ENCODE results near the gene CHMP2B. TPM values are rescaled to one million over a fixed set of nuclear protein-coding genes. Genes with fewer than 3 reads are reported as not detected.

CHMP2B gene
- total RNA-seq, 1 experiment from 2014 or later = 39.3 TPM

DNA sequence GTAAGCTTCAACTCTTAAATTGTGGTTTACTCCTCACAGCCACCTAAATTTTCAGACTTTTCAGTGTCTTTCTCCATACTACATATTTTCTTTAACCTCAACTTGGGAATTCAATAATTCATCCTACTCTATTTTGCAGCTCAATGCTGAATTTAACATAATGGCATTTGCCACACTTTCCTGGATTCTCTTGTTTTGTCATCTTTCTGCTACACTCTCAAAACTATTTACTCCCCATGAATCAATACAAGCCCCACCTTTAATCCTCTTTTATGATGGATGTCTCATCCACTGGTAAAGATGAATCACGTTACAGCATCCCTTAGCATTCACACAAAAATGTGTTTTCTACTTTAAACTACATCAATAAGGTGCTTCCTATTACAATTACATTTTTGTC lies 19.6 kb upstream of the CHMP2B start:
- no CpG with 5 or more reads among the region's 1 CpG for whole genome bisulfite sequencing (ENCODE audit: extremely low coverage, insufficient read length, low lambda C conversion rate)
- Histone ChIP-seq H2BK120ac (ENCODE audit: low read depth, low read length, poor library complexity, severe bottlenecking) (no peak overlapping the region), H3T11ph (ENCODE audit: low read length) (no peak overlapping the region), H3K4ac (ENCODE audit: low read depth, low read length) (no peak overlapping the region), H2BK20ac (ENCODE audit: low read depth, low read length, poor library complexity, severe bottlenecking) (no peak overlapping the region), H3K4me2 (ENCODE audit: insufficient read depth, insufficient read length, low read length) (no peak overlapping the region), H3K79me1 (ENCODE audit: insufficient read depth, low read depth, low read length, poor library complexity, severe bottlenecking) (no peaks in the 10 kb centered on the region), H4K5ac (ENCODE audit: insufficient read length, low read depth, low read length) (no peak overlapping the region), H3K9me3 (ENCODE audit: control insufficient read depth, low read depth, low read length) (no peaks in the 10 kb centered on the region), H3K4me1 (ENCODE audit: insufficient read depth, low read length) (no peaks in the 10 kb centered on the region), H2AFZ (ENCODE audit: low read length) (no peak overlapping the region), H3K56ac (ENCODE audit: insufficient read length, low read depth, low read length) (no peak overlapping the region), H3K27me3 (ENCODE audit: insufficient read depth, low read length) (no peaks in the 10 kb centered on the region), H3K18ac (ENCODE audit: insufficient read length, low read depth, low read length) (no peak overlapping the region), H4K91ac (ENCODE audit: insufficient read length, low read depth, low read length) (no peak overlapping the region), H3K23me2 (ENCODE audit: insufficient read length, low read depth, low read length, poor library complexity, severe bottlenecking) (no peaks in the 10 kb centered on the region), H2BK5ac (ENCODE audit: insufficient read length, low read length) (no peak overlapping the region), H4K8ac (replicated peaks; ENCODE audit: insufficient read length, low read depth, low read length) (no peak overlapping the region), H2BK15ac (ENCODE audit: low read depth, low read length) (no peak overlapping the region), H2AK5ac (ENCODE audit: insufficient read length, low read length) (no peak overlapping the region), H3K14ac (ENCODE audit: insufficient read depth, low read length) (no peak overlapping the region), H3K23ac (ENCODE audit: insufficient read length, low read depth, low read length) (no peak overlapping the region), H4K20me1 (ENCODE audit: control insufficient read depth, insufficient read depth, insufficient read length) (no peaks in the 10 kb centered on the region), H3K27ac (ENCODE audit: insufficient read length, low read depth, low read length) (no peak overlapping the region), H2BK12ac (ENCODE audit: insufficient read length, low read depth, low read length) (no peak overlapping the region), H3K9ac (ENCODE audit: extremely low read depth, insufficient read length, low read length) (no peak overlapping the region), H3K79me2 (ENCODE audit: insufficient read depth, low read length) (no peaks in the 10 kb centered on the region)
- Mint-ChIP-seq H3K4me1 (peaks cover 5 to 8% of the 10 kb centered on the region in 2 experiments), H3K36me3 (ENCODE audit: insufficient read depth in 1 of 3, low read depth in 3 of 3) (no peaks in the 10 kb centered on the region), H3K27ac (no peak overlapping the region), H3K27me3 (ENCODE audit: low read depth) (no peaks in the 10 kb centered on the region), H3K9me3 (no peaks in the 10 kb centered on the region), H3K4me3 (no peak overlapping the region)
- no peak for DNase-seq
- TF ChIP-seq, protein P1, sequence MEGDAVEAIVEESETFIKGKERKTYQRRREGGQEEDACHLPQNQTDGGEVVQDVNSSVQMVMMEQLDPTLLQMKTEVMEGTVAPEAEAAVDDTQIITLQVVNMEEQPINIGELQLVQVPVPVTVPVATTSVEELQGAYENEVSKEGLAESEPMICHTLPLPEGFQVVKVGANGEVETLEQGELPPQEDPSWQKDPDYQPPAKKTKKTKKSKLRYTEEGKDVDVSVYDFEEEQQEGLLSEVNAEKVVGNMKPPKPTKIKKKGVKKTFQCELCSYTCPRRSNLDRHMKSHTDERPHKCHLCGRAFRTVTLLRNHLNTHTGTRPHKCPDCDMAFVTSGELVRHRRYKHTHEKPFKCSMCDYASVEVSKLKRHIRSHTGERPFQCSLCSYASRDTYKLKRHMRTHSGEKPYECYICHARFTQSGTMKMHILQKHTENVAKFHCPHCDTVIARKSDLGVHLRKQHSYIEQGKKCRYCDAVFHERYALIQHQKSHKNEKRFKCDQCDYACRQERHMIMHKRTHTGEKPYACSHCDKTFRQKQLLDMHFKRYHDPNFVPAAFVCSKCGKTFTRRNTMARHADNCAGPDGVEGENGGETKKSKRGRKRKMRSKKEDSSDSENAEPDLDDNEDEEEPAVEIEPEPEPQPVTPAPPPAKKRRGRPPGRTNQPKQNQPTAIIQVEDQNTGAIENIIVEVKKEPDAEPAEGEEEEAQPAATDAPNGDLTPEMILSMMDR (conservative IDR thresholded peaks at IDR 0.05) = no peak
